ENCODE measurements around the gene PHB1.
"Not testable (repeated sequence)": the region's sequence is repeated elsewhere in the genome, so short reads cannot be mapped to it uniquely, and the experiment has no call there.

Gene PHB1

DNA sequence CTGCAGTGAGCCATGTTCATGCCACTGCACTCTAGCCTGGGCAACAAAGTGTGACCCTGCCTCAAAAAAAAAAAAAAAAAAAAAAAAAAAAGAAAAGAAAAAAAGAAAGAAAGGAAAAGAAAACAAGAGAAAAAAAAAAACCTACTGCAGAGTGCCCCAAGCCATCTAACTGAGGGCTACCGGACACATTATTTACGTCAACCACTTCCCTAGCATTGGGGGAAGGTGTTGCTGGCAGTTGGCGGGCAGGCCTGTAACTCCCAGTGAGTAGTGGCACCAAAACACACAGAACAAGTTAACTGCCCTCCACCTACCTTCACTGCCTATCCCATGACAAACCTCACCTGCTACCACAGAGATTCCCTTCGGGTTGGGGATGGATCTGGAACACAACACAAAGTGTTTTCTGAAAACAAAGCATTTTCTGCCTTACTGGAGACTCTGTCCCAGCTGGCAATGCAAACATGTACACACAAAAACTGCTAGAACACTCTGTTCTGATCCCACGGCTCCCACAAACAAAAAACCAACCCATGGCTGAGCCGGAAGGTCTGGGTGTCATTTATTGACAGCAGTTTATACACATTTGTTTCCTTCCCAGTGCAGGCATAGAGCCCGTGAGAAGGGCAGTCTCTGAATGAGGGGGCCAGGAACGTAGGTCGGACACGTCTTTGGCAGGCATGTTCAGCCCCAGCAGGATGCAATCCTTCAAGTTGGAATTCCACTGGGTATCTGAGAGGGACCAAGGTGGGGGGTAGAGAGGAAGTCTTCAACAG lies 11.0 kb downstream of the PHB1 start:
- DNase-seq = no peak

DNA sequence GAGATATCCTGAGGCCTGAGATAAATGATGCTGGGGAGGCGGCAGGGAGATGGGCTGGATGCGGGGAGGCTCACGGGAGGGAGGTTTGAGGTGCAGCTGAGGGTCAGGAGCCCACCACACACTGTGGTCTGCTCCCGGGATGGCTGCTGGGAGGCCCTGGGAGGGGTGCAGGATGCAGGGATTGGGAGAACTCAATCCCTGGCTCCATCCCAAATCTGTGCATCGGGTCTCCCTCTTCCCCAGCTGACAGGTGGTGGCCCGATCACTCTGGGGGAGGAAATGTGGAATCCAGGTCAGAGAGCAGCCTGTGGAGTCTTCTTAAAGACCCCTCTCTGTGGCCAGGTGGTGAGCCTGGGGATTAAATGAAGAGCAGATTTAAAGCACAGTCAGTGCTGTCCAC lies 12.0 kb downstream of the PHB1 start:
- DNase-seq = no peak

DNA sequence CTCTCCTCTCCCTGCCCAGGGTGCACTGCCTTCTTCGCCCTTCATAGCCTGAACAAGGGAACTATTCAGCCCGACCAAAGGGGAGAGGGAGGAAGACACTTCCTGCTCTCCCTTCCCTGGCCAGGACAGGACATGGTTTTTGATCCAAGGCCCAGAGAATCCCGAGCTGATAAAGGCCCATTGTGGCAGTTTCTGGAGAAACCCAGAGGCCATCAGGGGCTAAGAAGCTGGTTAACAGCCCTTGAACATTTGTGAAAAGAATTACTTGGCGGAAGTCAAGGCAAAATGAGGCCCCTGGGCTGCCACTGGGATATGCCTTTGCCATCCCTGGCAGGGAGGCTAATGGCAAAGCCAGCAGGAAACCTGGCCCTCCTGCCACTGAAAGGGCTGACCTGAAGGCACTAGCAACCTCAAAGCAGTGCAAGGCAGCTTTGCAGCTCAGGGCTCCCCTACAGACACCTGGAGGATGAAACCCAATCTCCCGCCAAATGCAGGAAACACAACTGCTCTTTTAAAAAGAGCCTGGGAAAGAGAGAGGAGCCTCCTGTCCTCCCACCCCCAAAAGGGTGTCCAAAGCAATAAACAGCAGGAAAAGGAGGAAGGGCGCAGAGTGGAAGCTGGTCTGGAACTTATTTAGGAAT lies 12.6 kb downstream of the PHB1 start:
- DNase-seq = no peak

DNA sequence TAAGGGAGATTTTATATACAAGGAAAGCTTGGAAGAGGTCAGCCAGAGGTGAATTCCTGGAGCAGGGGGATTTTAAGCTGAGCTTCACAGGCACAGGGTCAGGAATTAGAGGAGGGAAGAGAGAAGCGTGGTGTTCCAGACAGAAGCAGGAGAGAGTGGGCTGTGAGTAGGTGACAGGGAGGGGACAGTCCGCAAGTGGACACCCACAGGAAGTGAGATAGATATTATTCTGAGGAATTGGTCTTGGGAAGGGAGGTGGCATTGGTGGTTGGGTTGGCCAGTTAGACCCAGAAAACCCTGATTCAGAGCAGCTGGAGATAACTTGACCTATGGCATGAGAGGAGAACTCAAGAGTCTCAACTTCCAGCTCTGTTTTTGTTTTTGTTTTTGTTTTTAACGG lies 14.7 kb downstream of the PHB1 start:
- DNase-seq = no peak

DNA sequence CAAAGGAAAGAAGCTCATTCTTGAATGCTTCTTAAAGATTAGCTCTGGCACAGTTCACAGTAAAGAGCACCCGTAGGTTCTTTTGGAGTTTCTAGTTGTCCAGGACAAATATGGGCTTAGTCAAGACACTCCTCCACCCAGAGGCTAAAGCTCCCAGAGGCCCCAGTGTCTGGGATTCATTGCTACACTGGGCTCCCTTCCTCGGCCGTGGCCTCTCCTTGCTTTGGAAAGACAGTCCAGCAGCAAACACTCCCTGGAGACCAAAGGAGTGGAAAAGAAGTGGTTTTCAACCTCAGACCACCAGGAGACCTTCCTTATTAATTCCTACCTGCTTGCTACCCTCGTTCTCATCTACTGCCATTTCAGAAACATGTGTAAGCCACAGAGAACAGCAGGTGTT lies 17.1 kb downstream of the PHB1 start:
- no peak for DNase-seq

DNA sequence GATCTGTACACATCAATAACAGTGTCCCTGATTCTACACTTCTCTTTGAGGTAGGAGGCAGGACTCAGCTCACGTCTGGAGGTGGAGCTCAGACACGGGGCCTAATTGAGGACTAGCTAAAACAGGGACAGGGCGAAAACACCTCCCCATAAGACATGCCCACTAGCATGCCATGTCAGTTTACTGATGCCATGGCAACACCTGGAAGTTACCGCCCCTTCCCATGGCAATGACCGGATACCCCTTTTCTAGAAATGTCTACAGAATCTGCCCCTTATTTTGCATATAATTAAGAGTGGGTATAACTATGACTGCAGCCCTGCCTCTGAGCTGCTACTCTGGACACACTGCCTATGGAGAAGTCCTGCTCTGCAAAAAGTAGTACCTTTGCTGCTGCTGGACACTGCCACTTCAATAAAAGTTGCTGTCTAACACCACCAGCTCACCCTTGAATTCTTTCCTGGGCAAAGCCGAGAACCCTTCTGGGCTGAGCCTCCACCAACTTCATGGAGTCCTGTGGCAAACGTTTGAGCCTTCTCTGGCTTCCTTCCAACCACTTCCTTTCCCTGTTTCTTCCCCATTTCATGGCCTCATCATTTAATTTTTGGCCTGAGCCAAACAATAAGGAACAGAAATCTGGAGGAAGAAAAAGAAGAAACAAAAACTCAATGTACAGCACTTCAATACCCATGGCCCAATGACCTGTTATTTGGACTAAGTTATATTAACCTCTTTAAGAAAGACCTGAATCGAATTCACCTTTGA lies 21.0 kb downstream of the PHB1 start:
- no peak for DNase-seq

DNA sequence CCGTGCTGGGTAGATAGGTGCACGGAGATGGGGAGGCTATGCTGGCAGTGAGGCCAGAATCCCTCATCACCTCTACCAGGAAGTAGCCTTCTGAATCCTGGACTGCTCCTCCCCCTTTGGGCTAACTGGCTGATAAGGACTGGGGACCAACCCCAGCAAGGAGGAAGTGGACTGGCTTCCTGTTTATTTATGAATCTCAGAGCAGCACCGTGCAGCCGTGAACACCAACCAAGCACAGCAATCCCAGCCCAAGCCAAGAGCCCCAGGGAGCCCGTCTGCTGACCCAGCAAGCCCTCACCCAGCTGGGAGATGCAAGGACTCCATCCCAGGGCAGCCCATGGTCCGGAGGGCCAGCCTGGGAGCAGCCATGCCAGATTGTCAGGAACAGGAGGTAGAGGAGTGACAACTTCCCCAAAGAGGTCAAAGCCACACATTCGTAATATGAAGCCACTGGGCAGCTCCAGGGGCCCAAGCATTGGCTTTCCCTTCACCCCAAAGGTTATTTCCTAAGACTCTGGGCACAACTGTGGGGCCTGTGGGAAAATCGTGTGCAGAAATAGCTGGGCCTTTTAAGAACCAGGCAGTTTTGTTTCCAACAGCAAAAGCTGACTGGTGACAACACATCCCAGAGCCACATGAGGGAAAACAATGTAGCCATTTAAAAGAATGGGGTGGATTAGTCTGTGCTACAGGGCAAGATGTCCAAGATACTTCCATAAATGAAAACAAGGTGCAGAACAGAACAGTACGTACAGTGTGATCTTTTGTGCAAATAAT lies 23.9 kb downstream of the PHB1 start:
- no peak for DNase-seq

DNA sequence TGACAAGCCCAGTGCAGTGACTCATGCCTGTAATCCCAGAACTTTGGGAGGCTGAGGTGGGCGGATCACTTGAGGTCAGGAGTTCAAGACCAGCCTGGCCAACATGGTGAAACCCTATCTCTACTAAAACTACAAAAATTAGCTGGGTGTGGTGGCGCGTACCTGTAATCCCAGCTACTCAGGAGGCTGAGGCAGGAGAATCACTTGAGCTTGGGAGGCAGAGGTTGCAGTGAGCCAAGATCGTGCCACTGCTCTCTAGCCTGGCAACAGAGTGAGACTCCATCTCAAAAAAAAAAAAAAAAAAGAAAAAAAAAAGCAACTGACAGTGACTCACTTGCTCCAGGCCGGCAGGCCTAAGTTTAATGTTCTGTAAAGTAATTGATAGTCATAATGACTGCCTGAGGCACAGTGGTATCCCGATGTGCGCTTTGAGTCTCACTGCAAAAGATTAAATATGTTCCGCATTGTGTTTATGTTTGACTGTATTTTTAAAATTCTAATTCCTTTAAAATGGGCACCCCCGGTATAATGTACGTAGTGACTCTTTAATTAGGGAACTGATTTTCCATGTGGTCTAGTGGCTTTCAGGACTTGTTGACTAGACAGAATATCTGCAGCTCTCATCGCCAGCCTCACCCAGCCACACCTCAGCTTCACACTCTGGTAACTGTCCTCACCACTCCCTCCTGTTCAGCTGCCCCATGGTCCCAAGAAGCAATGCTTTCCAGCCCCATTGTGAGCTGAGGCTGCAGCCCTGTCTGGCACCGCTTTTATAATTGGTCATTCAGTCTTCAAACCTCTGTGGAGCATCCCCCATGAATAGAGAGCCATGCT lies 25.0 kb downstream of the PHB1 start:
- not testable (repeated sequence) for DNase-seq

DNA sequence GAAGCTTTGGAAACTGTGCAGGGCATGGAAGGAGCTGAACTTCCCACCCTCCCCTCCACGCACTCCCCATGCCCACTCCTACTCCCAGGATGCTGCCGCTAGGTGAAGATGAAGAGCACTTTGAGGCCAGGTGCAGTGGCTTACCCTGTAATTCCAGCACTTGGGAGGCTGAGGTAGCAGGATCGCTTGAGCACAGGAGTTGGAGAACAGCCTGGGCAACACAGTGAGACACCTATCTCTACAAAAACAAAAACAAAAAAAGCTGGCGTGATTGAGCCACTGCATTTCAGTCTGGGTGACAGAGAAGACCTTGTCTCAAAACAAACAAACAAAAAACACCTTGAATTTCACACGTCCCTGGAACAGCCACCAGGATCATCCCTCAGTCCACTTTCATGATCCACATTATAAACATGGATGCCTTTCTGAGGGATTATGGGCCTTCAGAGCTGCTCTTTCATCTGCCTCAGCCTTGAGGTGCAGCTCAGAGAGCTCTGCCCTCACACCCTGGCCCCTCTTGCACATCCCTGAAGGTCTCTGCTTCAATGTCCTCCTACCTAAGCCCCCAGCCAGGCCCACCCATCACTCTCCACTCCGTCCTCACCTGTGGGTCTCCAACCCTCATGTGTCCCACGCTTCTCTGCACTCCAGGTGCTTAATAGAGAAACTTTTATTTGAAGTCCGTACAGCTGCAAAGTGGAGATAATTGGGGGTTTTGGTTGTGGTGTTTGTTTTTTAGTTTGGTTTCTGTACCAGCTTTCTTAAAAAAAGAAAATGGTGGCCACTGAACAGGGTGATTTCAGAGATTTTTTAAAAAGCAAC lies 25.8 kb downstream of the PHB1 start:
- no peak for DNase-seq

DNA sequence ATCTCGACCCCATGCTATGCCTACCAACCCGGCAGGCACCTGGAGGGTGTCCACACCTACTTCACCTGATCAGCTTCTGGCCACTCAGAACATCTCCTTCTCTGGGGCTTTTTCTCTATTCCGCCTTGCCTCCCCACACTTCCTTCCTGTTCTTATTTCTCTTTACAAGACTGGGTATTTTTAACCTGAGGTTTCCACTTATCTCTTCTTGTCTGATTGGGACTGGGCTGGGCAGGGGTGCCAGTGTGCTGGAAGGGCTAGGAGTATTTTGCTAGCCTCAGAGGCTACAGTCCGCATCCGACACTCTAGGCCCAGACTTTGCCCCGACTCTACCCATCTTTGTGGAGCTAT lies 26.4 kb downstream of the PHB1 start:
- DNase-seq = no peak

DNA sequence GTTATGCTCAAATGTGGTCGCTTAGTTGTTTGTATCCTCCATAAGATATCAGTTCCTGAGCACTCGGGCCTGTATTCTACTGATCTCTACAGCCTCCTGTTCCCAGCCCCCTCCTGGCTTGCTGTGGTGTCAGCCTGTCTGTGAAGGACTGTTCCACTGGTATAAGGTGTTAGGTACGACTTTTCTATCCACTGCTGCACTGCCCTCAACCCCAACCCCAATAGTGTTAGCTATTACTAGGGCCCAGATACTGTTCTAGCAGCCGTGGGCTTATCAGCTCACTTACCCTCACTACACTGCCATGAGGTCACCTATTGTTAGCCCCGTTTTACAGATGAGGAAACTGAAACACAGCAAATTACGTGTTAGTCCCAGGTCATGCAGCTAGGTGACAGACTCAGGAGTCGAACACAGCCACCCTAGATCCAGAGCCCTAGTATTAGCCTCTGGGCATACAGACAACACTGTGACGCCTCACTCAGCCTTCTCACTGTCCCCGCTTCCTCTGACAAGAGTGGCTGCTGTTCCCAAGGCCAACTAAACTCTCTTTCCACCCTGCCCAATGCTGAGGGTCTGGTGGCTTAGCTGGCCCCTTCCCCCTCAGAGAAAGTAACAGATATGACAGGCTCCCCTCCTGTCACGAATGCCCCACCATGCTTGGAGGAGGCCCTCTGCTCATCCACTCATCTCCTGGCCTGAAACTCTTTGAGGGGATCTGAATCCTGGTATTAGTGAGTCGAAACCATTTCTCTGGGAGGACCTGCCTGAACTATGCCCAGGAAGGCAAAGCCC lies 27.0 kb downstream of the PHB1 start:
- no peak for DNase-seq

DNA sequence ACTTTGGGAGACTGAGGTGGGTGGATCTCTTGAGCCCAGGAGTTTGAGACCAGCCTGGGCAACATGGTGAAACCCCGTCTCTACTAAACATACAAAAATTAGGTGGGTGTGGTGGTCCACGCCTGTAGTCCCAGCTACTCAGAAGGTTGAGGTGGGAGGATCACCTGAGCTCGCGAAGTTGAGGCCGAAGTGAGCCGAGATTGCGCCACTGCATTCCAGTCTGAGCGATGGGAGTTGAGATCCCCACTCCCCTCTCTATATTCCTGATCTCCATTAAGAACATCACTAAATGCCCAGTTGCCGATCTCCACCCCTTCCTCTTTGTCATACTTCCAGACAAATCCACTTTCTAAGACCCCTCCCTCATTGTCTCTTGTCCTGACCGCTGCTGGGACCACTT lies 28.3 kb downstream of the PHB1 start:
- no peak for DNase-seq

DNA sequence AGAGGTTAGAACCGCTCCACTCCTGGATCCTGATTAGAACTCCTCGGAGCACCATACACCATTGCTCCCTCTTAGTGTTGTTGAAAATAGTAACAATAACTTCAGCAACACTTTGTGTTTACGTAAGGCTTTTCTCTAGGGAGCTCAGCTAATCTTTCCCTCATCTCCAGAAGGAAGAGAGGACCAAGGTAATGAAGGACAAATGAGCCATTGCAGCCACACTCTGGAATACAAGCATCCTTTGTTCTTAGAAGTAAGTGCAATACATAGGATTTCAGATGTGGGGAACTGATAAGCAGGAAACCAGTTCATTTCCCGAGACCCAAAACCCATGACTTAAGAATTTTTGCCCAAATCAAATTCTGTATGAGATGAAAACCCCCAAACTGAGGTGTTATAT lies 29.7 kb downstream of the PHB1 start:
- no peak for DNase-seq

DNA sequence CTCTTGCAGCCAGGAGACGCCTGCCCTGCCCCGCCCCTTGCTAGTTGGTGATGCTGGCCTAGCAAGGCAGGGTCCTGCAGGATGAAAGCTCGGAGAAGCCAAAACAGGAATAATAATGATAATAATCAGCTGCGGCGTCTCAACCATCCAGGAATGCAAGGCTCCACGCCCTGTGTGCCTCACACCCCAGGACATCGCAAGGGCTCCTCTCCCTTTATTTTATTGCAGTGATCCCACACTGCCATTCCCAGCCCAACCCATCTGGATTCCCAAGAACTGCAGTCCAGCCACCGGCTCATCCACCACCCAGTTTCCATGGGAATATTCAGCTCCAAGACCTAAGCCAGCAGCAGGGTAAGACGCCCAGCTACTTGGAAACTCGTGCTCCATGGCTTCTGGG lies 31.6 kb downstream of the PHB1 start:
- DNase-seq = no peak

DNA sequence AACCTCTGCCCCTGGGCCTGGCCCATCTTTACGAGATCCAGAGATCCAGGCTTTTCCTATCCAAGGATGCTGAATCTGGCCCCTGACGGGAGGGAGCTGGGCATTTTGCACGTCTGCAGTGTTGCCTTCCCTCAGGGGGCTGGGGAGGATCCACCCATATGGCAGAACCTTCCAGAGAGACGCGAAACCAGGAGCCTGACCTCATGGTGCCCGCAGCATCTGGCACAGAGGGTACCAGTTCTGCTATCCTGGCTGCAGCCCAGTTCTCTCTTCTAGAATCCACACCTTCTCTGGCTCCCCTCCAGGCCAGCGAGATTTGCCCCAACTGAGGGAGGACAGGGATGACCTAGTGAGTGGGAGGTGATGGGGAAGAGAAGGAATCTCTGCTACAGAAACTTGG lies 32.1 kb downstream of the PHB1 start:
- no peak for DNase-seq

DNA sequence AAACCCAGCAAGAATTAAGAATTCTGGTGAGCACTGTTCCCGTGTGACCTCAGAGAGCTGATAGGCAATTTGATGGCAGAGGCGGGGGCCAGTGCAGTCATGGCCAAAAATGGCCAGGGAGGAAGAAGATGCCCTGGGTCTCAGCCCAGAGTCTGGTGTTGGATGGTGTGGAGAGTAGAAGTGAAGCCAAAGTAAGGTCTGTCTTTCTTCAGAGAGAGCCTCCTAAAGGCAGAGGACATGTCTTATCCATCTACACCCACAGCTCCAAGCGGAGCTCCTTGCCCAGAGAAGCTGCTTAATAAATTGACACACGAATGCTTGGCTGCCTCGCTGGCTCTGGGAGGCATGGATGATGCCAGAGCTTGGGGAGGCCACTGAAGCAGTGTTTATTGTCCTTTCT lies 32.9 kb downstream of the PHB1 start:
- no peak for DNase-seq

DNA sequence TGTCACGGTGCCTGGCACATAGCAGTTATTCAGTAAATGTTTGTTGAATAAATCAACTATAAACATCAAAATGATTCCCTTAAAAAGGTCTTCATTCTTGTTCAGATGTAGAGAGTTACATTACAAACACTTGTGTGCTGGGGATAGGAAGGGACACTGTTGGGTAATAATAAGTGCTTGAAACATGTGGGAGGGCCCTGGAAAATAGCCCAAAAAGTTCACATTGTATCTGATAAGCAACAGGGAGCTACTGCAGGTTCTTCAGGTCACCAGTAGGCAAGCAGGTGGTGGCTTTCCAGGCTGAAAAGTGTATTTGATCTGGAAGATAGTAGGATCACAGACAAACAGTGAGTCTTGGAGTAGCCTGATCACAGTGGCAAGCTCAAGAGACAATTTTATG lies 33.6 kb downstream of the PHB1 start:
- no peak for DNase-seq

DNA sequence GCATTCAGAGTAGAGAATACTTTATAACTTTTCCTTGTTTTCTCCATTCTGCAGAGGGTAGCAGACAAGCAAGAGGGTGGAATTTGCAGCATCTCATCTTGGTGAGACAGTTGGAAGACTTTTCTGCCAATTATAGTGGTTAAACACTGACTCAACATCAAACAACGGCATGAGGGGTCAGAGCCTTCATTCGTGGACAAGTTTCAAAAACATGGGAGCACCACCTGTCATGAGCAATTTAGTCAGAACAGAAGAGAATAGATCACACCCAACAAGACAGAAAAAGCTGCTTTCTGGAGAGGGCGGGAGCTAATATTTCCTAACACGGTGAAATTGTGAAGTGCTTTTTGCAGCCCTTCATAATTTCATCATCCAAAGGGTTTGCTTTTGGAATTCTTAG lies 34.8 kb downstream of the PHB1 start:
- DNase-seq = no peak

DNA sequence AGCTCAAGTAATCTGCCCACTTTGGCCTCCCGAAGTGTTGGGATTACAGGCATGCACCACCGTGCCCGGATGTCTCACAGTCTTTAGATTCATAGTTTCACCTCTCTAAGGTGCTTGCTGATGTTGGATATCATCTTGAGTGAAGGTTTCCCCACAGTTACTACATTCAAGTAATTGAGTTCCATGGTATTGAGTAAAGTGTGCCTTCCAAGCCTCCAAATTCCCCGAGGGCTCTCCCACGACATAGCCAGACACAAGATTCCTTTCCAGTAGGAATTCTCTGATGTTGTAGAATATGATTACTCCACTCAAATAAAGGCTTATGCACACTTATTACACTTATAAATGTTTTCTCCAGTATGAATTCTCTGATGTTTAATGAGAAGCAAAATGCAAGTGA lies 36.4 kb downstream of the PHB1 start:
- DNase-seq = no peak

DNA sequence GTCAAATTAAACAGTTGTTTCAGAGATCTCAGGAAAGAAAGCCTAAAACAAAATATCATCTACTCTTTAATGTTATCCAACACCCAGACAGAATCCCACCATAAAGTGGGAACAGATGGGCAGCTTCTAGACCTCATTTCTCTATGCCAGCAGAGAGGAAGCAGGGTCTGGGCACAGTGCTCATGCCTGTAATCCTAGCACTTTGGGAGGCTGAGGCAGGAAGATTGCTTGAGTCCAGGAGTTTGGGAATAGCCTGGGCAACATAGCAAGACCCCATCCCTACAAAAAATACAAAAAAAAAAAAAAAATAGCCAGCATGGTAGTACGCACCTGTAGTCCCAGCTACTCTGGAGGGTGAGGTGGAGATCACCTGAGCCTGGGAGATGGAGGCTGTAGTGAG lies 39.1 kb downstream of the PHB1 start:
- DNase-seq = no peak

DNA sequence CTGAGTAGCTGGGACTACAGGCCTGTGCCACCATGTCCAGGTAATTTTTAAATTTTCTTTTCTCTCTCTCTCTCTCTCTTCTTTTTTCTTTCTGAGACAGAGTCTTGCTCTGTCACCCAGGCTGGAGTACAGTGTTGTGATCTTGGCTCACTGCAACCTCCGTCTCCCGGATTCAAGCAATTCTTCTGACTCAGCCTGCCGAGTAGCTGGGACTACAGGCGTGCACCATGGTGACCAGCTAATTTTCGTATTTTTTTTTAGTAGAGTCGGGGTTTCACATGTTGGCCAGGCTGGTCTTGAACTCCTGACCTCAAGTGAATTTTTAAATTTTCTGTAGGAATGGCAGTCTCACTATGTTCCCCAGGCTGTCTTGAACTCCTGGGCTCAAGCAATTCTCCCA lies 41.6 kb downstream of the PHB1 start:
- DNase-seq = no peak
